ENCODE results near the gene EIF4E2.
"Not testable (repeated sequence)": the region's sequence is repeated elsewhere in the genome, so short reads cannot be mapped to it uniquely, and the experiment has no call there.

EIF4E2 gene

GRCh38 chr2:232522623-232523401, 27.7 kb upstream of the EIF4E2 start:
- no peak for DNase-seq

GRCh38 chr2:232523402-232523681, 27.1 kb upstream of the EIF4E2 start:
- no peak for DNase-seq

GRCh38 chr2:232523682-232524597, 26.5 kb upstream of the EIF4E2 start:
- no peak for DNase-seq

GRCh38 chr2:232524771-232525170, 25.7 kb upstream of the EIF4E2 start:
- no peak for DNase-seq

GRCh38 chr2:232525199-232525598, 25.3 kb upstream of the EIF4E2 start:
- no peak for DNase-seq

- DNase-seq = peak; percentile 20
Measured at GRCh38 chr2:232525791-232526371, 24.6 kb upstream of the EIF4E2 start, which contains the start of gene CHRND. Gene CHRND (plus strand): TSS chr2:232526160. CDS start chr2:232526216, 56 bp downstream.

GRCh38 chr2:232526372-232526941, 24.0 kb upstream of the EIF4E2 start:
- DNase-seq = no peak

- no peak for DNase-seq
Measured at GRCh38 chr2:232527905-232528470, 22.5 kb upstream of the EIF4E2 start.

- no peak for DNase-seq
Measured at GRCh38 chr2:232528746-232529460, 21.6 kb upstream of the EIF4E2 start.

GRCh38 chr2:232529806-232530547, 20.5 kb upstream of the EIF4E2 start:
- DNase-seq = no peak

GRCh38 chr2:232530626-232531260, 19.7 kb upstream of the EIF4E2 start:
- DNase-seq = no peak

GRCh38 chr2:232532419-232532818, 18.1 kb upstream of the EIF4E2 start:
- DNase-seq = no peak

GRCh38 chr2:232532821-232533220, 17.7 kb upstream of the EIF4E2 start:
- not testable (repeated sequence) for DNase-seq

GRCh38 chr2:232533944-232534710, 16.4 kb upstream of the EIF4E2 start:
- DNase-seq = no peak

- DNase-seq = no peak
Measured at GRCh38 chr2:232534940-232535651, 15.4 kb upstream of the EIF4E2 start.

- no peak for DNase-seq
Measured at GRCh38 chr2:232535761-232536530, 14.5 kb upstream of the EIF4E2 start.

GRCh38 chr2:232537079-232537478, 13.4 kb upstream of the EIF4E2 start:
- DNase-seq = no peak

GRCh38 chr2:232537499-232537898, 13.0 kb upstream of the EIF4E2 start:
- no peak for DNase-seq

- no peak for DNase-seq
Measured at GRCh38 chr2:232538671-232539070, 11.8 kb upstream of the EIF4E2 start.
